DND-41 (cell line): ENCODE measurements around the gene HAPLN3.
"Not testable (repeated sequence)": the region's sequence is repeated elsewhere in the genome, so short reads cannot be mapped to it uniquely, and the experiment has no call there.

ENCODE experiments used
- ATAC-seq: fragments of 200-7000 bp; cut with Tn5 transposase; 3 replicates; pipeline ENCODE4 v1.9.1; 2021; ENCODE audit warnings: low read depth; ENCODE audit not compliant: insufficient read depth
- DNase-seq: peaks from one replicate; pipeline ENCODE4 v3.0.0-alpha.2; 2020
- H2AFZ ChIP-seq: 2 replicates; pipeline ENCODE4 v1.6.0; 2012; ENCODE audit warnings: low read depth, low read length
- H3K27ac ChIP-seq: 2 replicates; pipeline ENCODE4 v1.5.1; 2012; ENCODE audit warnings: low read length, inconsistent platforms
- H3K27me3 ChIP-seq: fragments of 200-600 bp; sonication (generic); 2 replicates; pipeline ENCODE4 v1.6.0; 2012; ENCODE audit warnings: low read length, mild to moderate bottlenecking, inconsistent platforms; ENCODE audit not compliant: insufficient read depth, poor library complexity
- H3K36me3 ChIP-seq: 2 replicates; pipeline ENCODE4 v1.5.1; 2012; ENCODE audit warnings: low read length, inconsistent platforms; ENCODE audit not compliant: insufficient read depth
- H3K4me1 ChIP-seq: 2 replicates; pipeline ENCODE4 v1.5.1; 2012; ENCODE audit warnings: mild to moderate bottlenecking, low read length; ENCODE audit not compliant: insufficient read depth
- H3K4me2 ChIP-seq: 2 replicates; pipeline ENCODE4 v1.6.0; 2012; ENCODE audit warnings: mild to moderate bottlenecking, moderate library complexity, low read length, inconsistent platforms; ENCODE audit not compliant: insufficient read depth
- H3K4me3 ChIP-seq, 2 experiments: fragments of 200-600 bp in 1 of 2; shearing (Covaris generic) in 1 of 2; 2 replicates each; pipeline ENCODE4 v1.5.1; 2012 to 2016; ENCODE audit warnings: inconsistent platforms in 2 of 2, low read length in 2 of 2, mild to moderate bottlenecking in 2 of 2, low read depth in 1 of 2, moderate library complexity in 1 of 2
- H3K79me2 ChIP-seq: 2 replicates; pipeline ENCODE4 v1.6.0; 2012; ENCODE audit warnings: low read length, inconsistent platforms; ENCODE audit not compliant: insufficient read depth
- H3K9ac ChIP-seq: 2 replicates; pipeline ENCODE4 v1.6.0; 2012; ENCODE audit warnings: low read depth, mild to moderate bottlenecking, inconsistent platforms, low read length, moderate library complexity
- H3K9me3 ChIP-seq: 2 replicates; pipeline ENCODE4 v1.5.1; 2012; ENCODE audit warnings: low read length, moderate library complexity, mild to moderate bottlenecking, inconsistent platforms; ENCODE audit not compliant: insufficient read depth, severe bottlenecking
- H4K20me1 ChIP-seq: 2 replicates; pipeline ENCODE4 v1.6.0; 2012; ENCODE audit warnings: low read length; ENCODE audit not compliant: insufficient read depth
- CTCF ChIP-seq: IDR thresholded peaks from 2 replicates; pipeline ENCODE4 v1.5.1; 2012; ENCODE audit warnings: borderline replicate concordance, low read length, moderate library complexity, mild to moderate bottlenecking; ENCODE audit not compliant: poor library complexity, severe bottlenecking; ENCODE audit errors: extremely low read depth
- EZH2 ChIP-seq: IDR thresholded peaks from 3 replicates; pipeline ENCODE4 v1.6.1; 2012; ENCODE audit warnings: borderline replicate concordance, low read depth, mild to moderate bottlenecking, moderate library complexity, low read length, inconsistent platforms; ENCODE audit not compliant: severe bottlenecking

HAPLN3 gene

GRCh38 chr15:88938802-88939485, 43.6 kb upstream of the HAPLN3 start:
- H3K27me3 ChIP-seq, result no peaks in the 10 kb centered on the region
- no peaks in the 10 kb centered on the region for H3K4me1 ChIP-seq
- TF ChIP-seq CTCF, result no peak
- TF ChIP-seq EZH2, result no peak
- no peaks in the 10 kb centered on the region for H4K20me1 ChIP-seq
- no peak overlapping the region for H3K4me3 ChIP-seq
- H3K9ac ChIP-seq, result no peak overlapping the region
- H3K79me2 ChIP-seq, result no peaks in the 10 kb centered on the region
- H3K9me3 ChIP-seq, result no peaks in the 10 kb centered on the region
- no peak overlapping the region for H3K4me2 ChIP-seq
- no peak for DNase-seq
- H3K36me3 ChIP-seq, result no peaks in the 10 kb centered on the region
- H2AFZ ChIP-seq, result no peak overlapping the region
- ATAC-seq, result no peak
- no peak overlapping the region for H3K27ac ChIP-seq

GRCh38 chr15:88934449-88934848, 39.1 kb upstream of the HAPLN3 start:
- H3K27me3 ChIP-seq, H3K36me3 ChIP-seq, DNase-seq, ATAC-seq, H3K27ac ChIP-seq, H3K4me1 ChIP-seq, H3K79me2 ChIP-seq, H3K4me2 ChIP-seq, H3K9me3 ChIP-seq, H4K20me1 ChIP-seq, H2AFZ ChIP-seq, H3K4me3 ChIP-seq, H3K9ac ChIP-seq: not testable (repeated sequence)

DNA sequence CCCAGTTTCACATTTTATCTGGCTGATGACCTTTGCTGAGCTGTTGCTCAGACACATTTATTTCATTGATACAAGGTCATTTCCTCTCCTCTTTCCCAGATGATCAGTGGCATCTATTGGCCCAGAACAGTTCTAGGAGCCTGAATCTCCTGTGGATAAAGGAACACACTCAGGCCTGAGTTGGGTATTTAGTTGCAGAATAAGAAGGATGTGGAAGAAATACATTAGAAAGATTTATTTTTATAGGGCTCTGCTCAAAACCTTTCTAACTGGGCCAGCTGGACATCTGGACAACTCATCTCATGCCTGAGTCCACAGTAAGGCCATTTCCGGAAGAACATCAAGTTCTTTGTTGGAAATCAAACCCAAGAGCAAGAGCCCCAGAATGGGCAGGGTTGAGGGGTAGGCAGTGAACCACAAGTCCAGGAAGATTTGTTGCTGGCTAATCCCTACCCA, 37.6 kb upstream of the HAPLN3 start:
- no peak overlapping the region for H3K4me3 ChIP-seq
- no peaks in the 10 kb centered on the region for H3K27me3 ChIP-seq
- H3K4me2 ChIP-seq, result no peak overlapping the region
- no peak overlapping the region for H2AFZ ChIP-seq
- no peaks in the 10 kb centered on the region for H3K36me3 ChIP-seq
- H4K20me1 ChIP-seq, result no peaks in the 10 kb centered on the region
- TF ChIP-seq CTCF (no peak), EZH2 (no peak)
- no peaks in the 10 kb centered on the region for H3K4me1 ChIP-seq
- H3K79me2 ChIP-seq, result no peaks in the 10 kb centered on the region
- ATAC-seq (no peak), DNase-seq (no peak)
- H3K27ac ChIP-seq, result no peak overlapping the region
- peaks cover 3% of the 10 kb centered on the region for H3K9me3 ChIP-seq
- H3K9ac ChIP-seq, result no peak overlapping the region

- Histone ChIP-seq H4K20me1 (no peaks in the 10 kb centered on the region), H3K27ac (no peak overlapping the region), H3K9me3 (peaks cover 3% of the 10 kb centered on the region), H2AFZ (no peak overlapping the region), H3K4me3 (no peak overlapping the region), H3K4me2 (no peak overlapping the region), H3K27me3 (no peaks in the 10 kb centered on the region), H3K4me1 (no peaks in the 10 kb centered on the region), H3K79me2 (no peaks in the 10 kb centered on the region), H3K9ac (no peak overlapping the region), H3K36me3 (no peaks in the 10 kb centered on the region)
- no peak for DNase-seq
- TF ChIP-seq CTCF, result no peak
- TF ChIP-seq EZH2, result no peak
- ATAC-seq, result no peak
These were observed 37.0 kb upstream of the HAPLN3 start for GRCh38 chr15:88932271-88932874.
